Left cardiac atrium (tissue), 4 donors: Measurements from ENCODE around the gene DPF1. TPM values are rescaled to one million over a fixed set of nuclear protein-coding genes. Genes with fewer than 3 reads are reported as not detected.
"Not testable (repeated sequence)": the region's sequence is repeated elsewhere in the genome, so short reads cannot be mapped to it uniquely, and the experiment has no call there.

ENCODE experiments used
- ATAC-seq, 2 donors: fragments of 200-7000 bp; cut with Tn5 transposase; one replicate each; pipeline ENCODE4 v1.9.1; 2020; ENCODE audit warnings: mild to moderate bottlenecking in 2 of 2, moderate library complexity in 2 of 2
- DNase-seq: peaks from one replicate; pipeline ENCODE4 v3.0.0-alpha.2; 2020
- intact Hi-C, 2 donors: fragments of 100-400 bp; cut with DNase I; formaldehyde crosslinking; loops; one replicate each; pipeline versions ENCODE4 v1.14.1 to v1.15.1; 2022 to 2023
- total RNA-seq, 2 donors: library from RNA; stranded (reverse); fragmentation: NEBNext Ultra II Directional; extraction: Animal tissue kit (Norgen Biotek cat#: 25700); gene quantifications; one replicate each; pipeline ENCODE4 v1.2.1, GENCODE V29; 2021
- donor health status: DM: no; HTN: yes; CAD: no.
- donor health status: DM: no; HTN: yes; CAD: no; lungs with severe emphysema.
- donor health status: DM: yes; HTN: yes; CAD: no.
- donor health status: Dilated cardiomyopathy.

DPF1 gene
- total RNA-seq, 2 donors from 2014 or later, result 0.26 TPM; not detected in 1

GRCh38 chr19:38227287-38228004 is 3.4 kb upstream of the DPF1 start:
- DNase-seq (no peak), ATAC-seq (no peak)
- intact Hi-C loops, result loop anchor here in 1 of 2 donors (10.0 kb wide), 1 partner anchor 83 kb away; no protein-coding TSS in a partner anchor

- intact Hi-C loops, result loop anchor here in 1 of 2 donors (10.0 kb wide), 1 partner anchor 80 kb away; no protein-coding TSS in a partner anchor
- not testable (repeated sequence) for ATAC-seq, DNase-seq
Observed at GRCh38 chr19:38224863-38225218, 819 bp upstream of the DPF1 start.

- intact Hi-C loops, result loop anchor here in 1 of 2 donors (10.0 kb wide), 1 partner anchor 79 kb away; no protein-coding TSS in a partner anchor
- DNase-seq, result no peak
- no peak for ATAC-seq
Observed at GRCh38 chr19:38223617-38224013, 407 bp downstream of the DPF1 start.

- ATAC-seq, result no peak
- intact Hi-C loops, result loop anchor here in 1 of 2 donors (10.0 kb wide), 1 partner anchor 78 kb away; no protein-coding TSS in a partner anchor
Observed at GRCh38 chr19:38223119-38223523, 901 bp downstream of the DPF1 start.

GRCh38 chr19:38221919-38222830 is 1.8 kb downstream of the DPF1 start:
- ATAC-seq (no peak), DNase-seq (no peak)
- intact Hi-C loops, result loop anchor here in 1 of 2 donors (10.0 kb wide), 1 partner anchor 77 kb away; no protein-coding TSS in a partner anchor

More at GRCh38 chr19:38223119-38223523, 901 bp downstream of the DPF1 start:
- DNase-seq, result no peak

- intact Hi-C loops, result loop anchor here in 1 of 2 donors (10.0 kb wide), 1 partner anchor 77 kb away; no protein-coding TSS in a partner anchor
- ATAC-seq, result no peak
- no peak for DNase-seq
Observed at GRCh38 chr19:38221421-38221820, 2.6 kb downstream of the DPF1 start.

GRCh38 chr19:38219221-38219620 is 4.8 kb downstream of the DPF1 start:
- DNase-seq (no peak), ATAC-seq (no peak)
- intact Hi-C loops, result loop anchor here in 1 of 2 donors (10.0 kb wide), 1 partner anchor 84 kb away; no protein-coding TSS in a partner anchor

GRCh38 chr19:38218204-38218603 is 5.8 kb downstream of the DPF1 start:
- intact Hi-C loops, result loop anchor here in 1 of 2 donors (10.0 kb wide), 1 partner anchor 83 kb away; no protein-coding TSS in a partner anchor
- ATAC-seq (no peak), DNase-seq (no peak)

- intact Hi-C loops, result loop anchor here in 1 of 2 donors (10.0 kb wide), 1 partner anchor 82 kb away; no protein-coding TSS in a partner anchor
- no peak for ATAC-seq
- DNase-seq, result no peak
Observed at GRCh38 chr19:38216785-38217641, 7.0 kb downstream of the DPF1 start.

- no peak for DNase-seq
- no peak for ATAC-seq
- intact Hi-C loops, result loop anchor here in 1 of 2 donors (10.0 kb wide), 1 partner anchor 79 kb away; no protein-coding TSS in a partner anchor
Observed at GRCh38 chr19:38213911-38214625, 10.0 kb downstream of the DPF1 start.

GRCh38 chr19:38213469-38213868 is 10.6 kb downstream of the DPF1 start:
- intact Hi-C loops, result loop anchor here in 1 of 2 donors (10.0 kb wide), 1 partner anchor 79 kb away; no protein-coding TSS in a partner anchor

GRCh38 chr19:38211766-38212165 is 12.3 kb downstream of the DPF1 start:
- intact Hi-C loops, result loop anchor here in 1 of 2 donors (10.0 kb wide), 1 partner anchor 77 kb away; no protein-coding TSS in a partner anchor
- no peak for DNase-seq
- no peak for ATAC-seq

More at GRCh38 chr19:38213469-38213868, 10.6 kb downstream of the DPF1 start:
- ATAC-seq (no peak), DNase-seq (no peak)

- intact Hi-C loops, result loop anchor here in 1 of 2 donors (10.0 kb wide), 1 partner anchor 76 kb away; no protein-coding TSS in a partner anchor
- DNase-seq, result no peak
- ATAC-seq, result peak in 1 of 2 donors; percentile 5
Observed at GRCh38 chr19:38211151-38211591, 12.9 kb downstream of the DPF1 start.

GRCh38 chr19:38210458-38210987 is 13.5 kb downstream of the DPF1 start:
- peak; percentile 50 to 63 for ATAC-seq
- peak; percentile 59 for DNase-seq
- intact Hi-C loops, result loop anchor here in 1 of 2 donors (10.0 kb wide), 1 partner anchor 76 kb away; no protein-coding TSS in a partner anchor

GRCh38 chr19:38209671-38210457 is 14.2 kb downstream of the DPF1 start:
- DNase-seq (peak; percentile 84), ATAC-seq (peak; percentile 80 to 84)
- intact Hi-C loops, result loop anchor here in 1 of 2 donors (10.0 kb wide), 1 partner anchor 75 kb away; no protein-coding TSS in a partner anchor

GRCh38 chr19:38209152-38209551 is 14.9 kb downstream of the DPF1 start:
- ATAC-seq (no peak), DNase-seq (no peak)
- intact Hi-C loops, result no loop called here
